Urothelium cell line (cell line): Measurements from ENCODE around the gene BZW2.
"Not testable (repeated sequence)": the region's sequence is repeated elsewhere in the genome, so short reads cannot be mapped to it uniquely, and the experiment has no call there.

ENCODE experiments used
- DNase-seq: peaks from one replicate; pipeline ENCODE4 v3.0.0; 2011; ENCODE audit warnings: low spot score, mixed read lengths
- FAIRE-seq: peaks from 2 replicates; lab custom pipeline; 2011; peaks lifted over from hg19 to GRCh38; lab: Jason Lieb, UNC

Gene BZW2

GRCh38 chr7:16670021-16670420, 24.0 kb downstream of the BZW2 start:
- FAIRE-seq (no peak), DNase-seq (no peak)

- no peak for DNase-seq
- FAIRE-seq = no peak
Measured at GRCh38 chr7:16670731-16671344, 24.9 kb downstream of the BZW2 start.

DNA sequence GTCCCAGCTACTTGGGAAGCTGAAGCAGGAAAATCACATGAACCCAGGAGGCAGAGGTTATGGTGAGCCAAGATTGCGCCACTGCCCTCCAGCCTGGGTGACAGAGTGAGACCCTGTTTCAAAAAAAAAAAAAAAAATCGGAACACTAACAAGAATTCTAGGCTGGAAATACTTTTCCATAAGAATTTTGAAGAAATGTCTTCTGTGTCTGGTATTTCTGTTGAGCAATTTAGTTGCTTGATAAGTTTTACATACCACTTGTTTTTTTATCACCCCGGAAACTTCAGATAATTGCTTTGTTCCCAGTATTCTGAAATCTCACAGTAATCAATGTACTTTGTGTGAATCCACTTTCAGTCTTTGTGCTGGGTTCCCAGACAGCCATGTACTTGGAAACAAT, 25.8 kb downstream of the BZW2 start:
- DNase-seq (no peak), FAIRE-seq (no peak)

DNA sequence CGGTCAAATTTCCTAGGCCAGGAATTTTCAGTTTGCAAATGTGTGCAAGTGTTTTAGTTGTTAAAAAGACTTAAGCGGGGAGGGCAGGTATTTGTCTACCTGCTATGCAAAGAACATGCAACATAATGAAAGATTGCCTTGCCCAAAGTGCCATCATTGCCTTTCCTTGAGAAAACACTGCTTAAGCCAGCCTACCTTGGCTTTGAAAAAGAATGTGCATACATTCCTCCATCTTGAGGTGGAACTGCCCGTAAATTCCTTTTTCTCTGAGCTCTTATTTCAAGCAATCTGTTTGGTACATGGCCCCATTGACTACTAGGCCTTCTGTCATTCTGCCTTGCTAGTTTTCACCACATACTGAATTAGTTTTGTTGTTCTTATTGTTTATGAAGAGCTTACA, 29.3 kb downstream of the BZW2 start:
- DNase-seq = no peak
- no peak for FAIRE-seq

GRCh38 chr7:16677978-16678494, 32.1 kb downstream of the BZW2 start:
- no peak for FAIRE-seq

DNA sequence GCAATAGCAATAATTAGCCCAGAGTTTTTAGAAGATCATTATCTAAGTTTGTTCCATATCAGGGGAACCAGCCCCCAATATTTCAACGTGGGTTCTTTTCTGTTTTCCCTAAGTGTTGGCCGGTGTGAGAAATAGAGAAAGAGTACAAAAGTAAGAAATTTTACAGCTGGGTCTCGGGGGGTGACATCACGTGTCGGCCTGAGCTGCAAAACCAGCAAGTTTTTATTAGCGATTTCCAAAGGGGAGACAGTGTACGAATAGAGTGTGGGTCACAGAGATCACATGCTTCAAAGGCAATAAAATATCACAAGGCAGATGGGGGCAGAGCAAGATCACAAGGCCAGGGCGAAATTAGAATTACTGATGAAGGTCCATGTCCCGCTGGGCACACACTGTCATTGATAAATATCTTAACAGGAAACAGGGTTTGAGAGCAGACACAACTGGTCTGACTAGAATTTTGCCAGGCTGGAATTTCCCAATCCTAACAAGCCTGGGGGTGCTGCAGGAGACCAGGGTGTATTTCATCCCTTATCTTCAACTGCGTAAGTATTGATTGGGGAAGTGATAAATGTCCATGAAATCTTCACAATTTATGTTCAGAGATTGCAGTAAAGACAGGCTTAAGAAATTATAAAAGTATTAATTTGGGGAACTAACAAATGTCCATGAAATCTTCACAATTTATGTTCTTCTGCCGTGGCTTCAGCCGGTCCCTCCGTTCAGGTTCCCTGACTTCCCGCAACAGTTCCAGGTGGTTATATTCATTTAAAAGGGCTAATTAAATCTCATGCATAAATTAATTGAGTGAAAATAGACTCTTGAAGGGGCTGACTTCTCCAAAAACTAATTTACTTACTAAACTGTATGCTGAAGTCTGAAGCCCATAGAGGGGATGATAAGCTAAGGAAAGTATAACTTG, 32.9 kb downstream of the BZW2 start:
- FAIRE-seq = not testable (repeated sequence)

More at GRCh38 chr7:16677978-16678494, 32.1 kb downstream of the BZW2 start:
- no peak for DNase-seq

DNA sequence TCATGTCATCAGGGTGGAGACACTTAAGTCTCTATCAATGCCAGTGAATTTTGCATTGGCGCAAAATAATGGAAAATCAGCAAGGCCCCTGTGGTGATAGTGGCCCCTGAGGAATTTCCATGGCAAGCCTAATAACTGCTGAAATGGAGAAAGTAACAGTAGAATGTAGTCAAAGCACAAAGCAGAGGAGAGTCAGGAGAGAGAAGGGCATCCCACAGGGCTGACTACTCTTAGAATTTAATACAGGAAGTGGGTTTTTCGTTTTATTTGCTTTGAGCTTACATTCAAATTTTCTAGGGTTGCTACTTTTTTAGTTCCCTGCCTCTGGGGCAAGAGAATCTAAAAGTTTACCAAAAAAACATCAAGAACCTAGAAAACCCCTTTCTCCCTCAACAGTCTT, 39.0 kb downstream of the BZW2 start:
- no peak for DNase-seq

More for the DNA sequence above, 32.9 kb downstream of the BZW2 start:
- not testable (repeated sequence) for DNase-seq

GRCh38 chr7:16685535-16685934, 39.6 kb downstream of the BZW2 start:
- no peak for FAIRE-seq
- no peak for DNase-seq

More for the DNA sequence above, 39.0 kb downstream of the BZW2 start:
- no peak for FAIRE-seq

DNA sequence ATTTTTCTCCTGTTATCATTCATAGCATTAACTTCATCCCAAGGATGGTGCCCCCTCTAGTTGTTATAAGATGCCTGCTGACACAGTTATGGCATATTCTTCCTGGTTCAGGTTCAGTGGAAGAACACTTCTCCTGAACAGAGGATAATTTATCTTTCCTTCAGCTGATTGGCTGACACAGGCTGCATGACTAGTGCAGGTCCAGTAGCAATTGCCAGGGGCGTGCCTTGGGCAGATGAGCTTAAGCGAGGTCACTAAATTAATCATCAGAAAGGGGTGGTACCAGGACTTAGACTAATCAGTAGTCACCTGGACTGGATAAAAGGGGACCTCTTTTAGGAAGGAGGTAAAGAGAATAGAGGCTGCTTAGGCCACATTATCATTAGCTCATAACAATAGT, 42.3 kb downstream of the BZW2 start:
- FAIRE-seq (peak; percentile 55), DNase-seq (no peak)

GRCh38 chr7:16691241-16691640, 45.3 kb downstream of the BZW2 start:
- FAIRE-seq (no peak), DNase-seq (no peak)

DNA sequence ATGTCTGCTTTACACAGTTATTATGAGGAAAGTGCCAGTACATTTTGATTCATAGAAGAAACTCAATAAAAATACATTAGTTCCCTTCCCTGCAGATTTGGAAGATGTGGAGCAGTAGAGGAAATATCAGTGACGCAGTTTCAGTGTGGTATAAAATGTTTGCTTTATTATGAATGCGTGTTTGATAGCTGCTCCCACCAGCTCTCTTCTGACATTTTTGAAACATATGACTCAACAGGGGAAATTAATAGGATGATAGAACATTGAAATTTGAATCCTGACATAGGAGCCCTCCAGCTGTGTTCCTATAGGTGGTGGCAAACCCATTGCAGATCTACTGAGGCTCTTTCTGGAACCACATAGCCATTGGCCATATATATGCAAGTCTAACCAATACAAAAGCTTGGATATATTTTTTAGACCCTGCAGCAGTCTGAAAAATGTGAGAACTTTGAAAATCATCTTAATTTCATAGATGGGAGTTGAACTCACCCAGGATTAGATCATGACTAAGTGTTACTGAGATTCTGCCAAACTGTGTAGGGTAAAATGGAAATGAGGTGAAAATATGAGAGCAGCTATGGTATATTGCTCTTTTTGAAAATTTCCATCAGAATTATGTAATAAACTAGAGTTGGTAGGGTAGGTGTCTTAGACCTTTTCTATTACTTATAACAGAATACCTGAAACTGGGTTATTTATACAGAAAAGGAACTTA, 47.8 kb downstream of the BZW2 start:
- DNase-seq (no peak), FAIRE-seq (no peak)

GRCh38 chr7:16694806-16695205, 48.8 kb downstream of the BZW2 start:
- FAIRE-seq (no peak), DNase-seq (no peak)

DNA sequence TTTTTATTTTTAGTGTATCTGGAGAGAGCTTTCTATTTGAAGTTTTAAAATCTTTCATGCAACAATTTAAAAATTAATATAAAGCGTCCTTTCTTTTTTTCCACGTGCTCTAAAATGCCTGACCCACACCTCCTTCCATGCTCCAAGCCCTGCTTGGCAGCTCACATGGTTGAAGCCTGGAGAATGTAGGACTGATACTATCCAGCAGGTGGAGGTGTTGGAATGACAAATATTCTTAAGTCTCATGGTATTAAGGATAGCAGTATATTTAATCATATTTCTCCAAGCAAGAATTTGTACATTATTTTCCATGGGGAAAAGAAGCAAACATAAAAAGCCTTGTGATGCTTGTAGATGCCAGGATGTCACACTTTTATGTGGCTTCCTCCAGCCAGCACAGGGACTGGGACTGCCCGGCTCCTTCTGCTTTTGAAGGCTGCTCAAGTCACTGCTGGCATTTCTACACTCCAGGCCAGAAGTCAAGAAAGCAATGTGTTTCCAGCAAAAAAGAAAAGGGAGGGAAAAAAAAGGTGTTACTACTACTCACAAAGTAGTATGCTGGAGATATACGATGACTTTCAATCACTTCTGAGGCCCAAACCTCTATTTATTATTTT, 49.7 kb downstream of the BZW2 start:
- peak; percentile 40 for DNase-seq

GRCh38 chr7:16697507-16698199, 51.7 kb downstream of the BZW2 start:
- DNase-seq (no peak), FAIRE-seq (peak; percentile 27)

More for the DNA sequence above, 49.7 kb downstream of the BZW2 start:
- FAIRE-seq = no peak

- FAIRE-seq (no peak), DNase-seq (no peak)
Measured at GRCh38 chr7:16698200-16698905, 52.4 kb downstream of the BZW2 start.

GRCh38 chr7:16702441-16702840, 56.5 kb downstream of the BZW2 start:
- DNase-seq (no peak), FAIRE-seq (no peak)

DNA sequence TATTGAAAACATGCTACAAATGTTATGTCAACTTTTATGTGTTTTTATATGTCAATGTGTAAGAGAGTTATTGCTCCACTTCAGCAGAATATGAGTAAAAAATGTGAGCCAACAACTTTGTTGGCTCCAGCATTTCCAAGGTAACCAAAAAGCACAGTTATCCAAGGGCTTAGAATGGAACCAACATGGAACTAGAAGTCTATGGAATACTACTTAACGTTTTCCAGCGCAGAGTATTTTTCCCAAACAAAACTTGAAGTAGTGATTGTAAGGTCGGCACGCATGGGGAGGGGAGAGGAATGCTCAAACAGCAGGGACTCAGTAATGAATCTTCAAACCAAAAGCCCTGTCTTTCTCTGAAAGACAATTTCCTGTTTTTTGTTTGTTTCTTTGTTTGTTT, 62.5 kb downstream of the BZW2 start:
- DNase-seq = no peak
- no peak for FAIRE-seq

GRCh38 chr7:16708980-16709379, 63.0 kb downstream of the BZW2 start:
- FAIRE-seq (no peak), DNase-seq (peak; percentile 11)

DNA sequence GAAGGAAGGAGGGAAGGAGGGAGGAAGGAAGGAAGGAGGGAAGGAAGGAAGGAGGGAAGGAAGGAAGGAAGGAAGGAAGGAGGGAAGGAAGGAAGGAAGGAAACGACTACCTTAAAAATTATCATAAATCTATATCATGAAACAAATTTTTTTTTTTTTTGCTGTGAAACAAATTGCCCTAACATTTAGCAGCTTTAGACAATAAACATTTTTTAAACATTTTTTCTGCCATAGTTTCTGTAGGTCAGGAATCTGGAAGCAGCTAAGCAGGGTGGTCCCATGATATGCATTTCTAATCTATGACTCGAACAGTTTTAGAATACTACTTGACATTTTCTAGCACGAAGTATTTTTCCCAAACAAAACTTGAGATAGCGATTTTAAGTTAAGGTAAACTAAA, 64.7 kb downstream of the BZW2 start:
- DNase-seq (no peak), FAIRE-seq (no peak)

DNA sequence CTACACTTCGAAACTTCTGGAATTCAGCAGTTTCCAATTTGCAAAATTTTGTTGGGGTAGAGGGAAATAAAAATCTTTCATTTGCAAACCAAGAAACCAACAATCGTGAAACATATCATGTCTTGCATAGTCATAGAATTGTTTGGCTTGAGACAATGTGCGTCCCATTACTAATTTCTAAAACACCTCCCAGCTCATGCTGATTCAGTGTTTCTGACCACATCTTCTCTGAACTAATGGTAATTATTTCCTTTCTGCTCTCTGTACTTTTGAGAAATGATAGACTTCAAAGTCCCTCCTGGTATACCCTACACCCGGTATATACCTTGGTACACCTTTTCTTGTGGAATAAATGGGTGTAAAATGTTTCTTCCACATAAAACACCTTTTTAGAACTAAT, 65.7 kb downstream of the BZW2 start:
- FAIRE-seq (no peak), DNase-seq (no peak)
